Measurements from ENCODE around the gene GDAP2. TPM values are rescaled to one million over a fixed set of nuclear protein-coding genes. Genes with fewer than 3 reads are reported as not detected.

Gene GDAP2
- total RNA-seq, 1 donor from 2014 or later = 22.7 TPM

GRCh38 chr1:117818456-117818855 is 111.0 kb downstream of the GDAP2 start:
- DNase-seq (ENCODE audit: low spot score) = no peak
- peaks cover 61% of the 10 kb centered on the region for H3K4me1 Mint-ChIP-seq (ENCODE audit: low read depth)
- H3K9me3 Mint-ChIP-seq (ENCODE audit: low read depth) = no peaks in the 10 kb centered on the region
- no peak overlapping the region for H3K4me3 Mint-ChIP-seq (ENCODE audit: unreplicated experiment)
- H3K27me3 Mint-ChIP-seq (ENCODE audit: low read depth) = no peaks in the 10 kb centered on the region
- H3K27ac Mint-ChIP-seq (ENCODE audit: unreplicated experiment) = no peak overlapping the region
- H3K36me3 Mint-ChIP-seq (ENCODE audit: low read depth) = no peaks in the 10 kb centered on the region
- TF ChIP-seq, protein P1, sequence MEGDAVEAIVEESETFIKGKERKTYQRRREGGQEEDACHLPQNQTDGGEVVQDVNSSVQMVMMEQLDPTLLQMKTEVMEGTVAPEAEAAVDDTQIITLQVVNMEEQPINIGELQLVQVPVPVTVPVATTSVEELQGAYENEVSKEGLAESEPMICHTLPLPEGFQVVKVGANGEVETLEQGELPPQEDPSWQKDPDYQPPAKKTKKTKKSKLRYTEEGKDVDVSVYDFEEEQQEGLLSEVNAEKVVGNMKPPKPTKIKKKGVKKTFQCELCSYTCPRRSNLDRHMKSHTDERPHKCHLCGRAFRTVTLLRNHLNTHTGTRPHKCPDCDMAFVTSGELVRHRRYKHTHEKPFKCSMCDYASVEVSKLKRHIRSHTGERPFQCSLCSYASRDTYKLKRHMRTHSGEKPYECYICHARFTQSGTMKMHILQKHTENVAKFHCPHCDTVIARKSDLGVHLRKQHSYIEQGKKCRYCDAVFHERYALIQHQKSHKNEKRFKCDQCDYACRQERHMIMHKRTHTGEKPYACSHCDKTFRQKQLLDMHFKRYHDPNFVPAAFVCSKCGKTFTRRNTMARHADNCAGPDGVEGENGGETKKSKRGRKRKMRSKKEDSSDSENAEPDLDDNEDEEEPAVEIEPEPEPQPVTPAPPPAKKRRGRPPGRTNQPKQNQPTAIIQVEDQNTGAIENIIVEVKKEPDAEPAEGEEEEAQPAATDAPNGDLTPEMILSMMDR (IDR thresholded peaks at IDR 0.05) = no peak

GRCh38 chr1:117817629-117818028 is 111.8 kb downstream of the GDAP2 start:
- Mint-ChIP-seq H3K4me3 (ENCODE audit: unreplicated experiment) (no peak overlapping the region), H3K9me3 (ENCODE audit: low read depth) (no peaks in the 10 kb centered on the region), H3K27me3 (ENCODE audit: low read depth) (no peaks in the 10 kb centered on the region), H3K36me3 (ENCODE audit: low read depth) (no peaks in the 10 kb centered on the region), H3K4me1 (ENCODE audit: low read depth) (peaks cover 62% of the 10 kb centered on the region), H3K27ac (ENCODE audit: unreplicated experiment) (no peak overlapping the region)
- no peak for DNase-seq (ENCODE audit: low spot score)
- TF ChIP-seq, protein P1 (IDR thresholded peaks at IDR 0.05) = no peak

DNA sequence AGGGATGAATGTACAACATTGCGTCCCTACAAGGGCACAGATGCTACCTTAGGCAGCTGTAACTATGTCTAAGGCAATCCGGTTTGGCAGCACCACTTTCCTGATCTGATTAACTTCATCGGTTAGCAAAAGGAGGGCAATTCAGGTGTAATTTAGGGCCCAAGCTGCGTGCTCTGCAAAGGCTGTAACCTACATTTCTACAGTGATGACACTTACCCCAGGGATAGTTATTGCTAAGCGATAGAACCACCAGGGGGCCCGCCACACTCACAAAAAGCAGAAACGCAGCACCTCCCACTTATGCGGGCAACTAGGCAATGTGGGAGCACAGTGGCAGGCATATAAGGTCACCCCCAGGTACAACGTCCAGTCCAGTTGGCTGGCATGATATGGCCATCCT is 113.5 kb downstream of the GDAP2 start:
- Mint-ChIP-seq H3K4me3 (ENCODE audit: unreplicated experiment) (no peak overlapping the region), H3K9me3 (ENCODE audit: low read depth) (no peaks in the 10 kb centered on the region), H3K36me3 (ENCODE audit: low read depth) (no peaks in the 10 kb centered on the region), H3K4me1 (ENCODE audit: low read depth) (peaks cover 47% of the 10 kb centered on the region), H3K27ac (ENCODE audit: unreplicated experiment) (no peak overlapping the region), H3K27me3 (ENCODE audit: low read depth) (no peaks in the 10 kb centered on the region)
- TF ChIP-seq, protein P1 (IDR thresholded peaks at IDR 0.05) = peak; percentile 43
- no peak for DNase-seq (ENCODE audit: low spot score)

DNA sequence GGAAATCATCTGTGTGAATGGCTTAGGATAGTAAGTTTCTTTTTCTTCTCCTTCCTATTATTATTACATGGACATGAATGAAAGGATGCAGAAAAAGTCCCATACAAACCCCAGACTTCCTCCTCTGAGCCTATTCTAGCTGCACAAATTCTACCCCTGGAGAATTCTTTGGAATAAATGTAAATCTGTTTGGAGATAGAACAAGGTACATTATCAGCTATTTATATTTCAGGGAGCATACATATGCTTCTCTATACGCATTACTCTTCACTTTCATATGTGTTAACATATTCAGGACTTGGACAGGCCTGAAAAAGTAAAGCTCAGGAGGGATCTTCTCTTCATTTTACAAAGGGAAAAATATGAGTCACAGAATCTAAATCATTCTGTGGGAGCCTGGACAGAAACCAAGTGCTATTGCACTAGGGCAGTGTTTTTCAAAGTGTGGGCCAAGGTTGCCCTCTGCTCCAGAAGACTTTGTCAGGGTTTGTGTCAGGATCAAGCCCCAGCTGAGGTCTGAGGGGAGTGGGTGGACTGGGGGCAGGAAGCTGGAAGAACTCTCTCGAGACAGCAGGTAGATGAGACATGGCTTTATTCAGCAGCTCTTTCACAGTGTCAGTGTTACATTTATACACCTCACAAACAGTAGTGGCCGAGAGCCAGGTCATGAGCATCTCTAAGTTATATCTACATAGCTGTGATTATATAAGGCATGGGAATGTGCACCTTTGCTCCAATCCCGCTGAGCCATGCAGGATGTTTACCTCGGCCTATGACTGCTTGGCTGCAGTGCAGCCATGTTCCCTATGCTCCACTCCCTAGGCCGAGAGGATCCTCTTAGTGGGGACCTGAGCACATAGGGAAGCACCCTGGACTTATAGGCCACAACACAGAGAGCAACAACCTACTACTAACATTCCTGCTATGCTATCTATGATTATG is 114.3 kb downstream of the GDAP2 start:
- DNase-seq (ENCODE audit: low spot score) = no peak
- H3K36me3 Mint-ChIP-seq (ENCODE audit: low read depth) = no peaks in the 10 kb centered on the region
- H3K4me3 Mint-ChIP-seq (ENCODE audit: unreplicated experiment) = no peak overlapping the region
- peaks cover 40% of the 10 kb centered on the region for H3K4me1 Mint-ChIP-seq (ENCODE audit: low read depth)
- TF ChIP-seq, protein P1 (IDR thresholded peaks at IDR 0.05) = no peak
- peak overlapping the region; percentile 86 for H3K27ac Mint-ChIP-seq (ENCODE audit: unreplicated experiment)
- H3K27me3 Mint-ChIP-seq (ENCODE audit: low read depth) = no peaks in the 10 kb centered on the region
- H3K9me3 Mint-ChIP-seq (ENCODE audit: low read depth) = no peaks in the 10 kb centered on the region

Other genes starting within 250 kb of the GDAP2 start
- 17.3 to 23.5 TPM (median 19.7 TPM) in 3 replicates for gene WDR3, start 118 bp upstream of the GDAP2 start, total RNA-seq

Data from chondrocyte (in vitro differentiated cells).